UCSD-AML1 (cell line): Measurements from ENCODE around the gene NRF1.

Experiments used
- DNase-seq: peaks from one replicate; lab custom pipeline; 2025; ENCODE audit not compliant: unreplicated experiment; lab: John Stamatoyannopoulos, UW

Gene NRF1

GRCh38 chr7:129730159-129730558, 118.6 kb downstream of the NRF1 start:
- no peak for DNase-seq

- no peak for DNase-seq
Observed at GRCh38 chr7:129734400-129734799, 122.9 kb downstream of the NRF1 start.

DNA sequence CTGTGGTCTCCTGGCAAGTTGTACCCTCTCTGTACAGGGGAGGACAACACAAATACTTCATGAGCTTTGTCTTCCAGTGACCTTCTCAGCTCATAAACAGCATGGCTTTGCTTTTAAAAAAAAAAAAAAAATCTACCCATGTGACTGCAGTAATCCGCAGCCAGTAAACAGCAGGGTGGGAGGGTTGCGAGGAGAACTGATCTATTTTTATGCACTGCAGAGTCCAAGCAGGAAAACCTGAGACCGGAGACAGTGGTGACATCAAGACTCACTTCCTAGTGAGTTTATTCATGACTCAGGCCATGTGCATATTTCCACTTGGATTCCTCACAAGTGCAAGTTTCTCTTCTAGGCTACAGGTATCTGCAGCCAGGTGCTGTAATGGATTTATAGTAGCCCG, 127.9 kb downstream of the NRF1 start:
- DNase-seq = no peak

DNA sequence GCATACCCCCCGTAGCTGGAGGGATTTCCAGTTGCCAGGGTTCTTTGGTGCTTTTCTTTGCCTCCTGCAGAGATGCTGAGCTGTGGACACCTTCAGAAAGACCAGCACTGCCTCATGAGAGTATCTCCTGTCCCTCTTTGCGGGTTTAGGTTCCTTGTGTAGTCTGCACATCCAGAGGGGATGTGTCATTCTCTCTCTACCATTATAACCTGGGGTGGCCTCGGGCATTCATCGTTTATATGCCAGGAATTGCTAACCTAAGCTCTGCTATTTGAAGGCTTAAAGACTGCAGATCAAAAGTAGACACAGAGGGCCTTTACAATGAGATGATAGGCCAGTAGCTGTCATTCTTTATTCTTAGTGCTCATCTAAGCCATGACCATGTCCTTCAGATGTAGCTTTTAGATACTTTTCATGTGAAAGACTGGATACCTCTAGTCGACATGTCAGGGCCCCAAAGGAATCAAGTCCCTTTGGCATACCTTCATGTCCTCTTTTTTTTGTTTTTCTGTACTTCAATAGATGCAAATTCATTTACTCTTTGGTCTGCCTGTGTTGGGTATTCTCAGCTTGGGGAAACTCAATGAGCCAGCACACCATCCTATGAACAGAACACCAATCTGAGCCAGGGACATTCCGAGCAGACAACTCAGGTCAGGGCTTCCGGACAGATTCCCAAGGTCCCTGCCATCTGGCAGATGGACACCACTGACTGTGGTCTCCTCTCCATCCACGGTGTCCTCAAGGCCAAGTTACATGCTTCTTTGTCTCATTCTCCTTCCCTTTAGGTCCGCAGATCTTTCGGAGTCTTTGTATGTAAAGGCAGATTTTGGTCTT, 129.3 kb downstream of the NRF1 start:
- DNase-seq = no peak

- no peak for DNase-seq
Observed at GRCh38 chr7:129741743-129742213, 130.3 kb downstream of the NRF1 start.

- no peak for DNase-seq
Observed at GRCh38 chr7:129742256-129742655, 130.7 kb downstream of the NRF1 start.

DNA sequence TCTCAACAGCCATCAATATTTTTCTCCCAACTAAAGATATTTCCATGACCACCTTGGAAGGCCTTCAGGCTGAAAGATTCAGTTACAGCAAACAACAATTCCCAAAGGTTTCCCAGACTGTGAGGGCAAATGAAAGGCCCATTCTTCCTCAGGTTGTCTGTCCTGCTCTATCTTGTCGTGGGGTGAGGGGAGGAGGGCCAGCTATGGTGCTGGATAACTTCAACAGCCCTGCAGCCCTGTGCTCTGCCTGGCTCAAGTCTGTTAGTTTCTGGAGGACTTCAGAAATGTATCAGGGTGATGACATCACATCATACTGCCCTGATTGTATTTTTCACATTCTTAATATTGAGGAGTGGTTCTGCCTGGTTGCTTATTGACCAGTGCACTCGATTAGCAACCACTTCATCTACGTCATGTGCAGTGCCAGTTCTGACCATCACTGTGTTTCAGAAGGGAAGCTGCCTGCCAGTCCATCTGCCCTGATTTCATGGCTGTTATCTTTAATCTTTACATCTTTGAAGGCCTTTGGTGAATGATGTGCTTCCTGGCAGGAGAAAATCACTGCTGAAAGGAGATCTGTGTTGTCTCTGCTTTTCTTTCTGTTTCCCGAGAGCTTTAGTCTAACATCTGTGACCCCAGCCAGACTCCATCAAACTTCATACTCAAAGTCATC, 135.5 kb downstream of the NRF1 start:
- no peak for DNase-seq

GRCh38 chr7:129748356-129749109, 137.0 kb downstream of the NRF1 start:
- DNase-seq = no peak

GRCh38 chr7:129750091-129750490, 138.6 kb downstream of the NRF1 start:
- no peak for DNase-seq

GRCh38 chr7:129750501-129750900, 139.0 kb downstream of the NRF1 start:
- no peak for DNase-seq

DNA sequence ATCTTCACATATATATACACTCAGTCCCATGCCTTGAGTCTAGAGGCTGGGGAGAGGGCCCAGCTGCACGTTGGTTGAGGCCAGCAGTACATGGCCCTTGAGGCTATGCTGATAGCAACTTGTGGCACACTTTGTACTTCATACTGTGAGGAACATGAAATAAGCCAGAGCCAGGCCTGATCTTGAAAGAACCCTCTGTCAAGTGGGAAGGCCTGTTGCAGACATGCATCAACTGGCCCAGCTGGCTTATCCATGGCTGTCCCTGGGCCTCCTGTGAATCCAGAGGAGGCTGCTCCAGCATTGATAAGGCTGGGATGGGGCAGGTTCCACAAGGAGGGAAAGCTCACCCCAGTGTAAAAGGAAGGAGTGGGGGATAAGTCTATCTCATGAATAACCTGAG, 140.4 kb downstream of the NRF1 start:
- DNase-seq = no peak

GRCh38 chr7:129752760-129753159, 141.2 kb downstream of the NRF1 start:
- DNase-seq = no peak

DNA sequence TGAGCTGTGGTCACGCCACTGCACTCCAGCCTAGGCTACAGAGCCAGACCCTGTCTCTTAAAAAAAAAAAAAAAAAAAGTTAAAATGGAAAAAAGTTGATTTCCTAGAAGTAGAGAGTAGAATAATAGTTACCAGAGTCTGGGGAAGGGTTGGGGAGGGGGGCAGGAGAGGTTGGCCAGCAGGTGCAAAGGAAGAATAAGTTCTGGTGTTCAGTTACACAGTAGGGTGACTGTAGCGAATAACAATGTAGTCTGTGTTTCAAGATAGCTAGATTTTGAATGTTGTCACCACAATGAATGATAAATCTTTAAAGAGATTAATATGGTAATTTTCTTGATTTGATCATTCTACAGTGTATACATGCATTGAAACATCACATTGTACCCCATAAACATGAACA, 142.9 kb downstream of the NRF1 start:
- DNase-seq = no peak

GRCh38 chr7:129757991-129758390, 146.5 kb downstream of the NRF1 start:
- DNase-seq = no peak

DNA sequence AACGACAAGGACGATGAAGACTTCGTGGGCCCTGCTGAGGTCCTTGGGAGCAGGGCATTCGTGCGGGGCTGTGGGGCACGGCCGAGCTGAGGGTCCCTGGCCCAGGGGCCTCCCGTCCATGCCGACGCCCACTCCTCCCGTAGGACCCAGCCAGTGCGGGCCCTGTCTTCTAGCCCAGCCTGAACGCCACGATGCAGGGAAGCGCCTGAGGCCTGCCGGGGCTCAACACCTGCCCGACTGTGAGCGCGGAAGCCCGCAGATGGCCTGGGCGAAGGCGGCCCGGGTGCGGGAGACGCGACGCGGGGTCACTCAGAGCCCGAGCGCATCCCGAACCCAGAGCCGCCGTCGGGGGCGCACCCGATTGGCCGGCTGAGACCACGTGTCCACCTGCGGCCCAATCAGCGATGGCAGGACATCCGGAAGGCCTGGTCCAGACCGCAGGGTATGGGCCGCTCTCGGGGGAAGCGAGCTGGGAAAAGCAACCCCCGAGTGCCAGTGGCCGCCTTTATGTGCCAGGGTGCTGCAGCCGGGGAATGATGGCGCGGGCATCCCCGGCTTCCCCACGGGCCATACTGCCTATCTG, 151.0 kb downstream of the NRF1 start:
- no peak for DNase-seq

- DNase-seq = no peak
Observed at GRCh38 chr7:129764247-129765084, 152.9 kb downstream of the NRF1 start.

DNA sequence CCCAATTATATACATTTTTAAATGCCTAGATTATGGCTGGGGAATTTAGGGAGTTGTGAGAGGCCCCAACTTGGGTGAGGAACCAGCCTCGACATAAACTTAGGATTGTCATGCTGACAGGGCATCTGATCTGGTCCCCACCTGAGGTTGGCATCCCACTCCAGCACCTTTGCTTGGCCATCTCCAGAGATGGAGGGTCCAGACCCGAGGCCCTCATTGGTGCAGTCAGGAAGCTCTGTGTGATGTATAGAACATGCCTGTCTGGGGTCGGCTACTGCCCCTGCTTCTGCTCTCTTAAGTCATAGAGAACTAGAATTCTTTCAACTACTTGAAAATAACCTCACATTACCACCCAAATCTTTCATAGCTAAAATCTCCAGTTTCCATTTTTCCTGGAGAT, 153.8 kb downstream of the NRF1 start:
- DNase-seq = no peak

DNA sequence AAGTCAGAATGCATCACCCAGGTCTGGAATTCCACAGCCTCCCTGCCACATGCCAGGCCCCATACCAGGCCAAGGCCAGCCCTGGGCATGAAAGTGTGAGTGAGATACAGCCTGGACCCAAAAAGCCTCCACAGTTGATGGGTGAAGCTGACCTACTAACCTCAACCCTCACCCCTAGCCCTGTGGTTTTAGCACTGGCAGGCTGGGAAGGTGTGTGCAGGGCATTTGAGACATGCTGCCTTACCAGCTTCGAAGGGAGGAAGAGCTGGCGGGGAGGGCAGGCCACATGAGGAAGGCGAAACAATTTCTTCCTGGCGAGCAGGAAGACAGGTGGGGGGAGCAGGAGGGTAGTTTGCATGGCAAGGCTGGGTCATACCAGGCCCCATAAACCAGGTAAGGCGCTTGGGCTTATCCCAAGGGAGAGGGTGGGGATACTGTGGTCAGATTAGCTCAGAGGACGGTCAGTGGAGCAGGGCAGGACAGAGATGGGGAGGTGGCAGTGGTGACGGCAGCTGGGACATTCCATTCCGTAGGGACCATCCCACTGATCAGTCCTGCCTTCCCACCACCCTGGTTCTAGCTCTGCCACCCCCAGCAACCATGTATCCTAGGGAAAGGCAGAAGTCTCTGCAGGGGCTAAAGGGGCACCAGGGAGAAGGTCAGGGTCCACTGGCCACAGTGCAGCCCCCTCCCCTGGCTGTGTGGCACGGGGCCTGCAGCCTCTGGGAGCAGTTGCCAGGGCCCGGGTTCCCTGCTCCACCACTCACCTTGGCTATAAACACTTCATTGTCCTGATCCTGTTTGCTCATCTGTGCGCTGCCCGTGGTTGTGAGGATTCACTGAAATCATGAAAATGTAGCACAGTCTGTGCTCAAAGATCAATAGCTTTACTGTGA, 155.8 kb downstream of the NRF1 start:
- DNase-seq = no peak

- DNase-seq = no peak
Observed at GRCh38 chr7:129768614-129769399, 157.3 kb downstream of the NRF1 start.
